ENCODE measurements around the gene ROBO1. TPM values are rescaled to one million over a fixed set of nuclear protein-coding genes. Genes with fewer than 3 reads are reported as not detected.

The ROBO1 gene
- total RNA-seq, 1 donor from 2014 or later = 31.7 TPM

DNA sequence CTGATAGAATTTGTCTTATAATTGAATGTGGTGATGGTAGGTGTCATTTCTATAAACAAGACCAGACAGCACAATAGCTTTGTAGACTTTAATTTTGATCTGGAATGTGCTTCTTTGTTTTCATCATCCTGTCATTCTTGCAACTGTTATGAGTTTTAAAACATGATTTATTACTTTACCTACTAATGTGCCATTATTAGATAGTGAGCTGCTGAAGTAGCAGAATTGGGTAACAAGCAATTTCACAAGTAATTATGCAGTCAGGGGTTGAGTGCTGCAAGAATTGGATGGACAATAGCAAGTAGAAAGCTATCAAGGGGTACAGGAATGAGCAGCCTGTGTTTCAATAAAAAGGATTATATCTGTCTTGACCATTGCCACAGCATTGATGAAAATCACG is 975.6 kb downstream of the ROBO1 start:
- no peak for DNase-seq (ENCODE audit: low read depth)
- no peak overlapping the region for H3K4me3 ChIP-seq (ENCODE audit: low read depth, low read length)
- TF ChIP-seq, protein P1, sequence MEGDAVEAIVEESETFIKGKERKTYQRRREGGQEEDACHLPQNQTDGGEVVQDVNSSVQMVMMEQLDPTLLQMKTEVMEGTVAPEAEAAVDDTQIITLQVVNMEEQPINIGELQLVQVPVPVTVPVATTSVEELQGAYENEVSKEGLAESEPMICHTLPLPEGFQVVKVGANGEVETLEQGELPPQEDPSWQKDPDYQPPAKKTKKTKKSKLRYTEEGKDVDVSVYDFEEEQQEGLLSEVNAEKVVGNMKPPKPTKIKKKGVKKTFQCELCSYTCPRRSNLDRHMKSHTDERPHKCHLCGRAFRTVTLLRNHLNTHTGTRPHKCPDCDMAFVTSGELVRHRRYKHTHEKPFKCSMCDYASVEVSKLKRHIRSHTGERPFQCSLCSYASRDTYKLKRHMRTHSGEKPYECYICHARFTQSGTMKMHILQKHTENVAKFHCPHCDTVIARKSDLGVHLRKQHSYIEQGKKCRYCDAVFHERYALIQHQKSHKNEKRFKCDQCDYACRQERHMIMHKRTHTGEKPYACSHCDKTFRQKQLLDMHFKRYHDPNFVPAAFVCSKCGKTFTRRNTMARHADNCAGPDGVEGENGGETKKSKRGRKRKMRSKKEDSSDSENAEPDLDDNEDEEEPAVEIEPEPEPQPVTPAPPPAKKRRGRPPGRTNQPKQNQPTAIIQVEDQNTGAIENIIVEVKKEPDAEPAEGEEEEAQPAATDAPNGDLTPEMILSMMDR (IDR thresholded peaks at IDR 0.05; ENCODE audit: insufficient read depth, low read length, poor library complexity, severe bottlenecking) = no peak
- no peaks in the 10 kb centered on the region for H3K27me3 ChIP-seq (ENCODE audit: control insufficient read depth, insufficient read depth, low read length)
- no peaks in the 10 kb centered on the region for H3K36me3 ChIP-seq (ENCODE audit: control insufficient read depth, insufficient read depth, low read length)

GRCh38 chr3:78791753-78792152 is 976.0 kb downstream of the ROBO1 start:
- no peak for DNase-seq (ENCODE audit: low read depth)
- TF ChIP-seq, protein P1 (IDR thresholded peaks at IDR 0.05; ENCODE audit: insufficient read depth, low read length, poor library complexity, severe bottlenecking) = no peak
- H3K4me3 ChIP-seq (ENCODE audit: low read depth, low read length) = no peak overlapping the region
- no peaks in the 10 kb centered on the region for H3K27me3 ChIP-seq (ENCODE audit: control insufficient read depth, insufficient read depth, low read length)
- H3K36me3 ChIP-seq (ENCODE audit: control insufficient read depth, insufficient read depth, low read length) = no peaks in the 10 kb centered on the region

- TF ChIP-seq, protein P1 (IDR thresholded peaks at IDR 0.05; ENCODE audit: insufficient read depth, low read length, poor library complexity, severe bottlenecking) = no peak
- no peaks in the 10 kb centered on the region for H3K27me3 ChIP-seq (ENCODE audit: control insufficient read depth, insufficient read depth, low read length)
- no peak overlapping the region for H3K4me3 ChIP-seq (ENCODE audit: low read depth, low read length)
- no peak for DNase-seq (ENCODE audit: low read depth)
- H3K36me3 ChIP-seq (ENCODE audit: control insufficient read depth, insufficient read depth, low read length) = no peaks in the 10 kb centered on the region
Measured at GRCh38 chr3:78788839-78789238, 979.0 kb downstream of the ROBO1 start.

- no peaks in the 10 kb centered on the region for H3K27me3 ChIP-seq (ENCODE audit: control insufficient read depth, insufficient read depth, low read length)
- DNase-seq (ENCODE audit: low read depth) = no peak
- TF ChIP-seq, protein P1 (IDR thresholded peaks at IDR 0.05; ENCODE audit: insufficient read depth, low read length, poor library complexity, severe bottlenecking) = no peak
- H3K36me3 ChIP-seq (ENCODE audit: control insufficient read depth, insufficient read depth, low read length) = no peaks in the 10 kb centered on the region
- H3K4me3 ChIP-seq (ENCODE audit: low read depth, low read length) = no peak overlapping the region
Measured at GRCh38 chr3:78785004-78785403, 982.8 kb downstream of the ROBO1 start.

GRCh38 chr3:78781351-78781750 is 986.4 kb downstream of the ROBO1 start:
- TF ChIP-seq, protein P1 (IDR thresholded peaks at IDR 0.05; ENCODE audit: insufficient read depth, low read length, poor library complexity, severe bottlenecking) = no peak
- H3K36me3 ChIP-seq (ENCODE audit: control insufficient read depth, insufficient read depth, low read length) = no peaks in the 10 kb centered on the region
- DNase-seq (ENCODE audit: low read depth) = no peak
- no peak overlapping the region for H3K4me3 ChIP-seq (ENCODE audit: low read depth, low read length)
- no peaks in the 10 kb centered on the region for H3K27me3 ChIP-seq (ENCODE audit: control insufficient read depth, insufficient read depth, low read length)

GRCh38 chr3:78765671-78766485 is 1001.9 kb downstream of the ROBO1 start:
- no peak for DNase-seq (ENCODE audit: low read depth)
- TF ChIP-seq, protein P1 (IDR thresholded peaks at IDR 0.05; ENCODE audit: insufficient read depth, low read length, poor library complexity, severe bottlenecking) = no peak
- Histone ChIP-seq H3K27me3 (ENCODE audit: control insufficient read depth, insufficient read depth, low read length) (no peaks in the 10 kb centered on the region), H3K4me3 (ENCODE audit: low read depth, low read length) (no peak overlapping the region), H3K36me3 (ENCODE audit: control insufficient read depth, insufficient read depth, low read length) (no peaks in the 10 kb centered on the region)
